ENCODE measurements around the gene KCNH4.

KCNH4 gene

GRCh38 chr17:42135664-42136653, 45.0 kb downstream of the KCNH4 start:
- no peak for DNase-seq

GRCh38 chr17:42135151-42135550, 45.8 kb downstream of the KCNH4 start:
- no peak for DNase-seq

DNA sequence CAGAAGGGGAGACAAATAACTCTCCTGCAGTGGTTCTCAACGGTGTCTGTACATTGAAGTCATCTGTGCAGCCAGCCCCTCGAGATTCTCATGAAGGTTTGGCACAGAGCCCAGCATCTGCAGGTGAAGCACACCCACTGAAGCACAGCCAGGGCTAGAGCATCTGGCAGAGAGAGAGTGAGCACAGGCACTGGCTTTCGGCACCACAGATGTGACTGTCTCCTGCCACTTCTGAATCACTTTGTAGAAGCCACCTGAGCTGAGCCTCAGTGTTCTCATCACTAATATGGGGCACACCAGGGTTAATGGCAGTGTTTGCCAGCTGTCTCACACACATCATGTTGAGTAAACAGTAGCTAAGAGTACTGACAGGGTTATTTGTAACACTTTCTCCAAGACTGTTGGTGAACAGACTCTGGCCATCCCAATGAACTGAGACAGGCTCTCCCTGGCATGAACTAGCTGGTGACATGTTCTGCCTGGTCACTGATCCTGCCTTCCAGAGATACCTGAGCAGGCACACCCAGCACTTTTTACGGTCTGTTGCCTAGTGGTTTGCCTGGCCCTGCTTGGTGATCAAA, 47.4 kb downstream of the KCNH4 start:
- DNase-seq: no peak

GRCh38 chr17:42132941-42133340, 48.0 kb downstream of the KCNH4 start:
- DNase-seq: no peak

DNA sequence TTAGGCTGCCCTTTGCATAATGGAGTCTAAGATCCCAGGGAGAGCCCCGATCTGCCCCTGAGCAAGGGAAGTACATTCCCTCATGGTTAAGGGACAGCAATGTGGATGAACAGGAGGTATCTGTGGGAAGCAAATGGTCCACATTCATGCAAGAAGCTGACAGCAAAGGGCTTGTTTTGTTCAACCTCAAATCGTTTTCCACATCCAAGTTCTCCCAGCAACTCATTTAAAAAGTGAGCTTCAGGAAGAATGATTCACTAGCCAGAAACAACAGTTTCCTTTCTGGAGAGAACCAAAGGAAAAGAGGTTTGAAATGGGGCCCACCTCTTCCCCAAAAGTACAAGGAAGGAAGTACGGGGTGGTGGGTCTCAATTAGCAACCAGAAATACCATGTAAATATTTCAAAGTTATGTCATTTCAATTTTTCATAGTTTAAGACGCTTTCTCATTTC, 48.9 kb downstream of the KCNH4 start:
- DNase-seq: no peak

GRCh38 chr17:42131232-42131631, 49.7 kb downstream of the KCNH4 start:
- DNase-seq: no peak

GRCh38 chr17:42130310-42130936, 50.5 kb downstream of the KCNH4 start:
- DNase-seq: no peak

GRCh38 chr17:42129109-42129837, 51.7 kb downstream of the KCNH4 start:
- DNase-seq: no peak

DNA sequence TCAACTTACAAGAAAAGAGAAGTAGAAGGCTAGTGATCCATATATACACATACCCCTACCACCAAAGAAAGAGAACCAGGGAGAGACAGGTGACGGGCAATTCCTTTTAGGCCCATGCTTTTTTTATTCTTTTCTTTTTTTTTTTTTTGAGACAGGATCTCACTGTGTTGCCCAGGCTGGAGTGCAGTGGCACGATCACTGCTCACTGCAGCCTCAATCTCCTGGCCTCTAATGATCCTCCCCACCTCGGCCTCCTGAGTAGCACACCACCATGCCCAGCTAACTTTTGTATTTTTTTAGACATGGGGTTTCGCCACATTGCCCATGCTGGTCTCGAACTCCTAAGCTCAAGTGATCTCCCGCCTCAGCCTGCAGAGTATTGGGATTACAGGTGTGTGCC, 53.5 kb downstream of the KCNH4 start:
- no peak for DNase-seq

DNA sequence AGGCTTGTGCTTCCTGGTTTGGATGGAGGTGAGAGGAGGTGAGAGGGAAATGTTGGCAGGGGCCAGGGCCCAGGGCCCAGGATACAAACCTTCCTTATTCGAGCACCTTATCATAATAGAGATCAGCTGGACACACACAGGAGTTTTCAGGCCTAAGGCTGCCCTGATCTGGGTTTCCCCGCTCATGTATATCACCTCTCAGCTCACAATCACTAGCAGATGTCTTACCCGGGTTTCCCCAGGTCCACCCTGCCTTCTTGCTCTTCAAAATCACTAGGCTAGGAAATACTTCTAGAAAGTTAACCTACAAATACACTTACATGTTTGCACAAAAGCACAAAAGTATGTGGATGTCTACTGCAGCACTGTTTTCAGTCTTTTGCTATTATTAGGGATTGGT, 54.1 kb downstream of the KCNH4 start:
- no peak for DNase-seq

DNA sequence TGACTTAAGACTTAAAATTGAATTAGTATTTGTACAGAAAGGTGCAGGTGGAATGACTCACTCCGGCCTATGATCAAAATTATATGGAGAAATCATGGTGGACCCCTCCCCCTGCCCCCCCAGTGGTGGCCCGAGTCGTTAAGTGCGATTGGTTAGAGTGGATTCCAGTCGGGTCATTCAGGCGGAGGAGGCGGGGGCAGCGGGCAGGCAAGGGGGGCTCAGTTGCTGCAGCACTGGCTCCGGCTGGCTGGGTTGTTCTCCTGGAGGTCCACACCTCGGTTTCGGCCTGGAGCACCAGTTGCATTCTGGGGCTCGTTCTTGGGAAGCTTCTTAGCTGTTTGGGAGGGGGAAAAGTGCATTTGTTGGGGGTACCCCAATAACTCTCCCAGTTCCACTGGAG, 55.4 kb downstream of the KCNH4 start:
- DNase-seq: no peak

DNA sequence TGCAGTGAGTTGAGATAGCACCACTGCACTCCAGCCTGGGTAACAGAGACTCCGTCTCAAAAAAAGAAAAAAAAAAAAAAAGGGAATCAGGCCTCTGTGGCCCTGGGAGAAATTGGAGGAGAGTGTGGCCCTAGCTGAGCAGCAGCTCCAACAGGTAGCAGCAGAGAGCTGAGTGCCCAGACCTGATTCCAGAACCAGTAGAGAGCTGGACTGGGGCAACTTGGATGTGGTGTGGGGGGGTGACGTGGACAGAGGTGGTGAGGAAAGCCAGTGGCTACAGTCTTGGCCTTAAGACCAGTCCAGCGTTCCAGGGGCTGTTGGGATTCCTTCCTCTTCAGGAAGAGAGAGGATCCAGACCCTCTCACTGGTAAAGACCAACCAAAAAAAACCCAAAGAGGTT, 56.7 kb downstream of the KCNH4 start:
- no peak for DNase-seq

DNA sequence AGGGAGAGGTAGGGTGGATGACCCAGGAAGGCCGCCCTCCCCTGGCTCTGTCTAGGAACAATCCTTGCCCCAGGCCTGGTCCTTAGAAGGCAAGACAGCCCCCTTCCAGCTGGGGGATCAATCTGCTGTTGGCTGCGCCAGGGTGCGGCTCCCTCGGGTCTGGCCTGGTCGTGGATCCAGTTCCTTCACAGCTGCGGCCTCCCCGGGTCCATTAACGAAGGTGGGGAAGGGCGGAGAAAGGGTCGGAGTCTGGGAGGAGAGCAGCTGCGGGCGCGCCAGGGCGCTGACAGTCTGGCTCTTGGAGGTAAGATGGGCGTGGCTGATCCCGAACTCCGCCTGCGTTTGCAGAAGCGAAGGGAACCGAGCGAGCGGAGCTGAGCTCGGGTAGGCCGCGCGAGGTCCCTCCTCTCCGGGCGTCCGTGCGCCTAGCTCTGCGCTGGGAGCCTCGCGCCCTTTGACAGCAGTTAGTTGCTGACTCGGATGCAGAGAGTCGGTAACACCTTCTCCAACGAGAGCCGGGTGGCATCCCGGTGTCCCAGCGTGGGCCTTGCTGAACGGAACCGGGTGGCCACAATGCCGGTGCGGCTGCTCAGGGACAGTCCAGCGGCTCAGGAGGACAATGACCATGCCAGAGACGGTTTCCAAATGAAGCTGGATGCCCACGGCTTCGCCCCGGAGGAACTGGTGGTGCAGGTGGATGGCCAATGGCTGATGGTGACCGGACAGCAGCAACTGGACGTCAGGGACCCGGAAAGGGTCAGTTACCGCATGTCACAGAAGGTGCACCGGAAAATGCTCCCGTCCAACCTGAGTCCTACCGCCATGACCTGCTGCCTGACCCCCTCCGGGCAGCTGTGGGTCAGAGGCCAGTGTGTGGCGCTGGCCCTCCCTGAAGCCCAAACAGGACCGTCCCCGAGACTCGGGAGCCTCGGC, 58.3 kb downstream of the KCNH4 start, which contains the start of gene HSPB9:
Gene HSPB9, plus strand, starts transcription at position 434 of the 933 bp plus-strand sequence. Its CDS starts 47 bp downstream, at position 481.
- DNase-seq: no peak

GRCh38 chr17:42120770-42121769, 59.9 kb downstream of the KCNH4 start, which contains the start of gene KAT2A:
Gene KAT2A, minus strand, starts transcription at chr17:42121367. Its CDS starts 63 bp downstream, at chr17:42121304.
- DNase-seq: peak; percentile 40

GRCh38 chr17:42120161-42120769, 60.7 kb downstream of the KCNH4 start:
- no peak for DNase-seq

DNA sequence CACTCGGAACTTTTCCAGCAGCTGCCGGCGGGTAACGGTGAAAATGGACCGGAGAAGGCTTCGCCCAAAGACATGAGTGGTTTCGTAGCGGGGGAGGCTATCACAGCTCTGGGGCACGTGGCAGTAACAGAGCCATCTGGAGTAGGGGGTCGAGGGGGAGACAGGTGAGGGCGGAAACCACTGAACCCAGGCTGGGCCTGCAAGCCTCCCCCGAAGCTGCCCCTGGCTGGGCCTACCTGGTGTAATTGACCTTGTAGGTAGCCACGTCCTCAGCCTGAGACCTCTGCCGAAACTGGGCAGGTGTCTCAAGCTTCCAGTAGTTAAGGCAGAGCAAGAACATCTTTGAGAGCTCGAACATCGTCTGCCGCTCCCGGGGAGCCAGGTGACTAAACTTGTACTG, 61.6 kb downstream of the KCNH4 start:
- DNase-seq: no peak

GRCh38 chr17:42118545-42118944, 62.4 kb downstream of the KCNH4 start:
- no peak for DNase-seq

DNA sequence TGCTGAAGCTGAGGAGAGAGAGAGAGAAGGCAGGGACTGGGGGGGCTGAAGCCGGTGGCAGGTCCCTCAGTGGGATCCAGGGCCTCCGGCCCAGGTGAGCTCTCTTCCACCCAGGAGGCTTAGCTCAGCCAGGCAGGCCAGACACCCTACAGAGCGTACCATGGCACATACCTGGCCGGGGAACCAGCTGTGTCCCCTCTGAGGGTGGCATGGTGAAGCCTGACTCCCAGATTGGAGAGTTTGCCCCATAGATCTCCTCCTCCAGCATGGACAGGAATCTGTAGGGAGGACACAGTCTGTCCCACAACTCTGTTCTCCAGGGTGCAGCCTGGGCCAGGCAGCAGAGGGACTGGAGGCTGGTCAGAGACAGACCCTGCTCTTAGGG, 62.8 kb downstream of the KCNH4 start:
- DNase-seq: no peak

DNA sequence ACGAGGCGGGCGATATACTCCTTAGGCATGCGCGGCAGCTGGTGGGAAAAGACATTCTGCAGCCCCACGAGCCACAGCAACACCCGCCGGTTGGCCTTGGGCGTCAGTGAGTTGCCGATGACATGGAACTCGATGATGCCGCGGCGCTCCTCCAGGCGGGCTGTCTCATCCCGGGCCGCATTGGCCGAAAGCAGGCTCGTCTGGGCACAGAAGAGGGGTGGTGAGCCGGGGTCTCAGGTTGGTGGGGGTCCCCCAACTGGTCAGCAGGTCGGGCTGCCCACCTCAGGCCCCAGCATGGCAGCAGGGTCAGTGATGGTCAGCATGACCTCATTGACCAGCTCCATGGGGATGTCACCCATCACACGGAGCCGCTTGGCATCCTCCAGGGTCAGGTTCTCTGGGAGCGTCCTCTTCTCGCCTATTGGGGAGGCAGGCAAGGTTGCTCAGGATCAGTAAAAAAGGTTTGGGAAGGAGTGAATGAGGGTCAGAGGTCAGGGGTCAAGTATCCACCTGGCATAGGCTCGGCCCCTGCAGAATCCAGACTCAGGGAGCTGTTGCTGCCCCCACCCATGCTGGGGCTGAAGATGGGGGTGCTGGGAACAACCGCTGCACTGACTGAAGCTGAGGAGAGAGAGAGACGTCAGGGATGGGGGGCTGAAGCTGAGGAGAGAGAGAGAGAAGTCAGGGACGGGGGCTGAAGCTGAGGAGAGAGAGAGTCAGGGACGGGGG, 63.4 kb downstream of the KCNH4 start:
- no peak for DNase-seq

Data from GOT3 (cell line).